Mammary epithelial cell (primary cell): Measurements from ENCODE around the gene SSH3.

Source experiments
- CTCF ChIP-seq, 2 donors: IDR thresholded peaks in 1 of 2; conservative IDR thresholded peaks in 1 of 2; 2 replicates each; pipeline ENCODE4 v1.5.1; 2011 to 2012; ENCODE audit warnings: inconsistent platforms in 2 of 2, low read length in 2 of 2, mild to moderate bottlenecking in 2 of 2, control low read depth in 1 of 2, low read depth in 1 of 2; ENCODE audit not compliant: insufficient read depth in 1 of 2; ENCODE audit errors: extremely low read depth in 1 of 2
- EZH2 ChIP-seq: IDR thresholded peaks from 2 replicates; pipeline ENCODE4 v1.6.1; 2012; ENCODE audit warnings: low read length, inconsistent platforms, borderline replicate concordance

GRCh38 chr11:67276781-67277230 lies 26.5 kb upstream of the SSH3 start:
- TF ChIP-seq CTCF (conservative IDR thresholded peaks at IDR 0.05 in 1 of 2, IDR thresholded peaks at IDR 0.05 in 1 of 2; ENCODE audit: extremely low read depth in 1 of 2, insufficient read depth in 1 of 2, low read depth in 1 of 2, low read length in 2 of 2), result peak in 1 of 2 donors; percentile 7
- no peak for TF ChIP-seq EZH2
